Measurements from ENCODE around the gene EYA4. TPM values are rescaled to one million over a fixed set of nuclear protein-coding genes. Genes with fewer than 3 reads are reported as not detected.
"Not testable (repeated sequence)": the region's sequence is repeated elsewhere in the genome, so short reads cannot be mapped to it uniquely, and the experiment has no call there.

EYA4 gene
- total and polyA plus RNA-seq, 2 donors (not counting 3 experiments of a cell fraction or from before 2014, with no cell fraction given), result not detected

- no peaks in the 10 kb centered on the region for H4K20me1 ChIP-seq (replicated peaks; ENCODE audit: control insufficient read depth, extremely low read depth, insufficient read depth, low read length)
- H3K36me3 ChIP-seq (ENCODE audit: control insufficient read depth in 2 of 2, extremely low read depth in 1 of 2, insufficient read depth in 2 of 2, low read length in 2 of 2), result no peaks in the 10 kb centered on the region
- H3K79me2 ChIP-seq (ENCODE audit: control insufficient read depth, insufficient read depth, low read length), result no peaks in the 10 kb centered on the region
- no TSS peak for BruUV-seq (replicated peaks)
- TF ChIP-seq CTCF (IDR thresholded peaks at IDR 0.05; ENCODE audit: extremely low read depth in 1 of 2, insufficient read depth in 1 of 2, low read depth in 1 of 2, low read length in 2 of 2) (peak; percentile 23 to 37), FOS (IDR thresholded peaks at IDR 0.05; ENCODE audit: borderline replicate concordance, insufficient read depth, low read length) (no peak), MAX (IDR thresholded peaks at IDR 0.05; ENCODE audit: insufficient read depth, insufficient read length) (no peak), GATA2 (IDR thresholded peaks at IDR 0.05; ENCODE audit: insufficient read depth, insufficient read length, low read depth, low read length) (no peak), POLR2A (IDR thresholded peaks at IDR 0.05; ENCODE audit: low read depth, low read length) (no peak), EZH2 (IDR thresholded peaks at IDR 0.05; ENCODE audit: borderline replicate concordance, low read depth, low read length, severe bottlenecking) (no peak), POLR2AphosphoS5 (IDR thresholded peaks at IDR 0.05; ENCODE audit: insufficient read depth, low read depth, low read length) (no peak), JUN (IDR thresholded peaks at IDR 0.05; ENCODE audit: borderline replicate concordance, insufficient read depth, insufficient read length, low read depth) (no peak)
- FAIRE-seq (peak; percentile 86), DNase-seq (ENCODE audit: low read depth, low spot score) (peak; percentile 44)
- no peaks in the 10 kb centered on the region for H3K9me3 ChIP-seq (replicated peaks; ENCODE audit: control insufficient read depth, insufficient read depth, low read length)
- H3K4me2 ChIP-seq (ENCODE audit: insufficient read depth, low read length), result no peak overlapping the region
- no peak overlapping the region for H3K27ac ChIP-seq (ENCODE audit: insufficient read depth, low read depth, low read length)
- intact Hi-C loops (cut with micrococcal nuclease), result loop anchor here (1.0 to 2.0 kb wide), 5 partner anchors 267 to 1023 kb away; no protein-coding TSS in a partner anchor
- CTCF ChIA-PET, result no interaction called here
- H3K9ac ChIP-seq (replicated peaks; ENCODE audit: extremely low read depth, insufficient read depth, low read length), result no peak overlapping the region
- no peak overlapping the region for H2AFZ ChIP-seq (ENCODE audit: low read depth, low read length)
- no peaks in the 10 kb centered on the region for H3K9me1 ChIP-seq (replicated peaks; ENCODE audit: control insufficient read depth, extremely low read depth, insufficient read depth, low read length)
- dilution Hi-C loops (cut with MboI; ENCODE audit: extremely low pct_ligation_motif_present, low sequenced_read_pairs), result no loop called here
- no peak overlapping the region for H3K4me3 ChIP-seq (replicated peaks in 1 of 3; ENCODE audit: insufficient read depth in 1 of 3, low read depth in 1 of 3, low read length in 3 of 3)
- peaks cover 2 to 4% of the 10 kb centered on the region in 2 experiments for H3K27me3 ChIP-seq (ENCODE audit: control insufficient read depth in 2 of 2, insufficient read depth in 2 of 2, low read length in 2 of 2)
- no peaks in the 10 kb centered on the region for H3K4me1 ChIP-seq (ENCODE audit: control insufficient read depth, extremely low read depth, insufficient read depth, low read length)
- POLR2A ChIA-PET, result no interaction called here
Measured at GRCh38 chr6:133553652-133554051, 312.5 kb downstream of the EYA4 start.

GRCh38 chr6:133554121-133554520, 313.0 kb downstream of the EYA4 start:
- H3K27me3 ChIP-seq (ENCODE audit: control insufficient read depth in 2 of 2, insufficient read depth in 2 of 2, low read length in 2 of 2); H3K4me1 ChIP-seq (ENCODE audit: control insufficient read depth, extremely low read depth, insufficient read depth, low read length); DNase-seq (ENCODE audit: low read depth, low spot score); H4K20me1 ChIP-seq (replicated peaks; ENCODE audit: control insufficient read depth, extremely low read depth, insufficient read depth, low read length); FAIRE-seq; H2AFZ ChIP-seq (ENCODE audit: low read depth, low read length); dilution Hi-C loops (cut with MboI; ENCODE audit: extremely low pct_ligation_motif_present, low sequenced_read_pairs); H3K9ac ChIP-seq (replicated peaks; ENCODE audit: extremely low read depth, insufficient read depth, low read length); H3K4me2 ChIP-seq (ENCODE audit: insufficient read depth, low read length); BruUV-seq (replicated peaks); H3K9me3 ChIP-seq (replicated peaks; ENCODE audit: control insufficient read depth, insufficient read depth, low read length); H3K9me1 ChIP-seq (replicated peaks; ENCODE audit: control insufficient read depth, extremely low read depth, insufficient read depth, low read length); intact Hi-C loops (cut with micrococcal nuclease); H3K79me2 ChIP-seq (ENCODE audit: control insufficient read depth, insufficient read depth, low read length); H3K27ac ChIP-seq (ENCODE audit: insufficient read depth, low read depth, low read length); POLR2A ChIA-PET; H3K36me3 ChIP-seq (ENCODE audit: control insufficient read depth in 2 of 2, extremely low read depth in 1 of 2, insufficient read depth in 2 of 2, low read length in 2 of 2); H3K4me3 ChIP-seq (replicated peaks in 1 of 3; ENCODE audit: insufficient read depth in 1 of 3, low read depth in 1 of 3, low read length in 3 of 3): not testable (repeated sequence)
- CTCF ChIA-PET, result interaction anchor here (1.1 kb wide), 1 partner anchor 8 kb away, joined by 3 read pairs; no protein-coding TSS in a partner anchor
